ENCODE data around the gene ATF3. TPM values are rescaled to one million over a fixed set of nuclear protein-coding genes. Genes with fewer than 3 reads are reported as not detected.

The ATF3 gene
- total RNA-seq, 1 experiment from 2014 or later = 335 TPM

GRCh38 chr1:212640223-212640878, 31.8 kb downstream of the ATF3 start:
- POLR2A ChIA-PET (ENCODE audit: unreplicated experiment) = interaction anchor here (0.6 kb wide), 1 partner anchor 32 kb away, joined by 4 read pairs; no protein-coding TSS in a partner anchor
- Histone ChIP-seq H3K27ac (ENCODE audit: low read length) (no peak overlapping the region), H3K27me3 (ENCODE audit: low read length) (peaks cover 31% of the 10 kb centered on the region; the same call in 1 of the 2 replicates), H2AFZ (ENCODE audit: low read length) (no peak overlapping the region), H3K9ac (ENCODE audit: low read length) (no peak overlapping the region), H3F3A (ENCODE audit: low read length, unreplicated experiment) (no peaks in the 10 kb centered on the region), H3K9me2 (replicated peaks; ENCODE audit: low read length) (no peaks in the 10 kb centered on the region), H3K4me3 (ENCODE audit: low read length) (no peak overlapping the region), H3K4me2 (ENCODE audit: low read length) (no peak overlapping the region), H3K79me2 (ENCODE audit: low read length) (no peaks in the 10 kb centered on the region), H3K9me3 (ENCODE audit: low read length) (no peaks in the 10 kb centered on the region), H3K36me3 (ENCODE audit: low read depth, low read length) (no peaks in the 10 kb centered on the region), H4K20me1 (ENCODE audit: low read length) (no peaks in the 10 kb centered on the region), H3K4me1 (ENCODE audit: insufficient read depth, low read length) (peaks cover 14% of the 10 kb centered on the region)
- intact Hi-C loops (cut with micrococcal nuclease) = no loop called here
- CTCF ChIA-PET = no interaction called here
- no TSS peak for BruUV-seq (replicated peaks)
- TF ChIP-seq EZH2 (IDR thresholded peaks at IDR 0.05; ENCODE audit: low read length, unreplicated experiment) (no peak), EZH2phosphoT487 (IDR thresholded peaks at IDR 0.05; ENCODE audit: borderline replicate concordance, low read length) (no peak)
- TF ChIP-seq, protein P1, sequence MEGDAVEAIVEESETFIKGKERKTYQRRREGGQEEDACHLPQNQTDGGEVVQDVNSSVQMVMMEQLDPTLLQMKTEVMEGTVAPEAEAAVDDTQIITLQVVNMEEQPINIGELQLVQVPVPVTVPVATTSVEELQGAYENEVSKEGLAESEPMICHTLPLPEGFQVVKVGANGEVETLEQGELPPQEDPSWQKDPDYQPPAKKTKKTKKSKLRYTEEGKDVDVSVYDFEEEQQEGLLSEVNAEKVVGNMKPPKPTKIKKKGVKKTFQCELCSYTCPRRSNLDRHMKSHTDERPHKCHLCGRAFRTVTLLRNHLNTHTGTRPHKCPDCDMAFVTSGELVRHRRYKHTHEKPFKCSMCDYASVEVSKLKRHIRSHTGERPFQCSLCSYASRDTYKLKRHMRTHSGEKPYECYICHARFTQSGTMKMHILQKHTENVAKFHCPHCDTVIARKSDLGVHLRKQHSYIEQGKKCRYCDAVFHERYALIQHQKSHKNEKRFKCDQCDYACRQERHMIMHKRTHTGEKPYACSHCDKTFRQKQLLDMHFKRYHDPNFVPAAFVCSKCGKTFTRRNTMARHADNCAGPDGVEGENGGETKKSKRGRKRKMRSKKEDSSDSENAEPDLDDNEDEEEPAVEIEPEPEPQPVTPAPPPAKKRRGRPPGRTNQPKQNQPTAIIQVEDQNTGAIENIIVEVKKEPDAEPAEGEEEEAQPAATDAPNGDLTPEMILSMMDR (conservative IDR thresholded peaks at IDR 0.05; ENCODE audit: low read depth, low read length) = no peak
- no peak for DNase-seq
- ATAC-seq = no peak

- Histone ChIP-seq H3K9ac (ENCODE audit: low read length) (no peak overlapping the region), H3K27ac (ENCODE audit: low read length) (no peak overlapping the region), H3K27me3 (ENCODE audit: low read length) (peaks cover 31% of the 10 kb centered on the region; the same call in 1 of the 2 replicates), H3K4me1 (ENCODE audit: insufficient read depth, low read length) (peaks cover 3% of the 10 kb centered on the region), H3K9me2 (replicated peaks; ENCODE audit: low read length) (no peaks in the 10 kb centered on the region), H3K9me3 (ENCODE audit: low read length) (no peaks in the 10 kb centered on the region), H2AFZ (ENCODE audit: low read length) (no peak overlapping the region), H4K20me1 (ENCODE audit: low read length) (no peaks in the 10 kb centered on the region), H3F3A (ENCODE audit: low read length, unreplicated experiment) (no peaks in the 10 kb centered on the region), H3K4me3 (ENCODE audit: low read length) (no peak overlapping the region), H3K36me3 (ENCODE audit: low read depth, low read length) (no peaks in the 10 kb centered on the region), H3K4me2 (ENCODE audit: low read length) (no peak overlapping the region), H3K79me2 (ENCODE audit: low read length) (no peaks in the 10 kb centered on the region)
- DNase-seq (no peak), ATAC-seq (no peak)
- no TSS peak for BruUV-seq (replicated peaks)
- TF ChIP-seq, protein P1 (conservative IDR thresholded peaks at IDR 0.05; ENCODE audit: low read depth, low read length) = no peak
- TF ChIP-seq EZH2 (IDR thresholded peaks at IDR 0.05; ENCODE audit: low read length, unreplicated experiment) (no peak), EZH2phosphoT487 (IDR thresholded peaks at IDR 0.05; ENCODE audit: borderline replicate concordance, low read length) (no peak)
- CTCF ChIA-PET = no interaction called here
- intact Hi-C loops (cut with micrococcal nuclease) = no loop called here
- POLR2A ChIA-PET (ENCODE audit: unreplicated experiment) = no interaction called here
These were observed 33.4 kb downstream of the ATF3 start for GRCh38 chr1:212641956-212642355.

- H3K79me2 ChIP-seq (ENCODE audit: low read length) = no peaks in the 10 kb centered on the region
- ATAC-seq (no peak; the same call in 1 of the 2 replicates), DNase-seq (no peak)
- ChIA-PET POLR2A (ENCODE audit: unreplicated experiment) (no interaction called here), CTCF (no interaction called here)
- no peaks in the 10 kb centered on the region for H3F3A ChIP-seq (ENCODE audit: low read length, unreplicated experiment)
- H2AFZ ChIP-seq (ENCODE audit: low read length) = no peak overlapping the region
- no peak overlapping the region for H3K27ac ChIP-seq (ENCODE audit: low read length)
- TF ChIP-seq, protein P1 (conservative IDR thresholded peaks at IDR 0.05; ENCODE audit: low read depth, low read length) = no peak
- TF ChIP-seq EZH2 (IDR thresholded peaks at IDR 0.05; ENCODE audit: low read length, unreplicated experiment) (no peak), EZH2phosphoT487 (IDR thresholded peaks at IDR 0.05; ENCODE audit: borderline replicate concordance, low read length) (no peak)
- H3K27me3 ChIP-seq (ENCODE audit: low read length) = peaks cover 23% of the 10 kb centered on the region; the same call in 1 of the 2 replicates
- no peaks in the 10 kb centered on the region for H4K20me1 ChIP-seq (ENCODE audit: low read length)
- no peak overlapping the region for H3K4me3 ChIP-seq (ENCODE audit: low read length)
- intact Hi-C loops (cut with micrococcal nuclease) = no loop called here
- no peaks in the 10 kb centered on the region for H3K4me1 ChIP-seq (ENCODE audit: insufficient read depth, low read length)
- no peaks in the 10 kb centered on the region for H3K9me3 ChIP-seq (ENCODE audit: low read length)
- no peak overlapping the region for H3K4me2 ChIP-seq (ENCODE audit: low read length)
- no TSS peak for BruUV-seq (replicated peaks)
- no peaks in the 10 kb centered on the region for H3K36me3 ChIP-seq (ENCODE audit: low read depth, low read length)
- H3K9ac ChIP-seq (ENCODE audit: low read length) = no peak overlapping the region
- no peaks in the 10 kb centered on the region for H3K9me2 ChIP-seq (replicated peaks; ENCODE audit: low read length)
These were observed 35.3 kb downstream of the ATF3 start for GRCh38 chr1:212643877-212644276.

All from PC-3 (cell line).